Neural cell (in vitro differentiated cells): ENCODE measurements around the gene ZFPM1.

Source experiments
- MXI1 ChIP-seq: fragments of 450-650 bp; conservative IDR thresholded peaks from 2 replicates; pipeline ENCODE4 v1.6.1; 2014; ENCODE audit warnings: antibody characterized with exemption, mild to moderate bottlenecking; ENCODE audit not compliant: poor library complexity, severe bottlenecking
- SMC3 ChIP-seq: fragments of 450-650 bp; conservative IDR thresholded peaks from 2 replicates; pipeline ENCODE4 v1.6.1; 2014; ENCODE audit warnings: antibody characterized with exemption, mild to moderate bottlenecking, moderate library complexity; ENCODE audit not compliant: poor library complexity
- TAF1 ChIP-seq: IDR thresholded peaks from 2 replicates; pipeline ENCODE4 v1.6.1; 2012; ENCODE audit warnings: low read depth

GRCh38 chr16:88428156-88428555 is 24.9 kb upstream of the ZFPM1 start:
- TF ChIP-seq TAF1 (no peak), SMC3 (no peak), MXI1 (no peak)
